ENCODE measurements around the gene AKR1D1. TPM values are rescaled to one million over a fixed set of nuclear protein-coding genes. Genes with fewer than 3 reads are reported as not detected.
A peak's percentile ranks its signal among the peaks of the same experiment; 100 is the strongest.

The AKR1D1 gene
- total and polyA plus RNA-seq, 2 of the 13 experiments (the other 11 are each of a cell fraction or from before 2014, with no cell fraction given) = 6.9 to 37.0 TPM

DNA sequence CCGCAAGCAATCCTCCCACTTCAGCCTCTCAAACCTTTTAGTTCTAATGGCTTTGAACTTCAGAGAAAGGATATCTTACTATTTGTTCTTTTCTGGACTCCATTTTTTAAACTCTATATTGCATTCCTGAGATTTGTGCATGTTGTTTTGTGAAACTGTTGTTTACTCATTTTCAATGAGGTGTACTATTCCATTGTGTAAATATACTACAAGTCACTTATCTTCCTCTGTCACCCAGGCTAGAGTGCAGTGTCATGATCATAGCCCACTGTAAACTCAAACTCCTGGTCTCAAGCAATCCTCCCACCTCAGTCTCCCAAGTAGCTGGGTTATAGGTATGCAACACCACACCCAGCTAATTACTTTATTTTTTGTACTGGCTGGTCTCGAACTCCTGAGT lies 31.4 kb upstream of the AKR1D1 start (continued):
- TF ChIP-seq ELF1 (CRISPR knock-in tag; IDR thresholded peaks at IDR 0.05) (no peak), IKZF4 (CRISPR knock-in tag; IDR thresholded peaks at IDR 0.05; ENCODE audit: borderline replicate concordance, low read depth, not compliant biosample characterization) (no peak), SOX5 (CRISPR knock-in tag; IDR thresholded peaks at IDR 0.05; ENCODE audit: borderline replicate concordance) (0 out of 2 replicates have a peak, but pooled peaks have one; percentile 11), GFI1 (CRISPR knock-in tag; IDR thresholded peaks at IDR 0.05; ENCODE audit: borderline replicate concordance) (peak; percentile 37; the same call in 1 of the 2 replicates), ATM (IDR thresholded peaks at IDR 0.05; ENCODE audit: borderline replicate concordance) (no peak), ZFP1 (CRISPR knock-in tag; IDR thresholded peaks at IDR 0.05) (no peak), CCAR2 (optimal IDR thresholded peaks at IDR 0.05; ENCODE audit: low read depth, low read length) (no peak), ZNF788 (CRISPR knock-in tag; IDR thresholded peaks at IDR 0.05; ENCODE audit: borderline replicate concordance) (no peak), NFKBIZ (CRISPR knock-in tag; IDR thresholded peaks at IDR 0.05) (no peak), KLF12 (CRISPR knock-in tag; IDR thresholded peaks at IDR 0.05; ENCODE audit: borderline replicate concordance) (no peak), TSC22D2 (CRISPR knock-in tag; IDR thresholded peaks at IDR 0.05; ENCODE audit: borderline replicate concordance) (no peak), ZNF598 (CRISPR knock-in tag; IDR thresholded peaks at IDR 0.05; ENCODE audit: borderline replicate concordance) (no peak), MIER3 (CRISPR knock-in tag; IDR thresholded peaks at IDR 0.05; ENCODE audit: borderline replicate concordance) (no peak)
- TF ChIP-seq, protein P1, sequence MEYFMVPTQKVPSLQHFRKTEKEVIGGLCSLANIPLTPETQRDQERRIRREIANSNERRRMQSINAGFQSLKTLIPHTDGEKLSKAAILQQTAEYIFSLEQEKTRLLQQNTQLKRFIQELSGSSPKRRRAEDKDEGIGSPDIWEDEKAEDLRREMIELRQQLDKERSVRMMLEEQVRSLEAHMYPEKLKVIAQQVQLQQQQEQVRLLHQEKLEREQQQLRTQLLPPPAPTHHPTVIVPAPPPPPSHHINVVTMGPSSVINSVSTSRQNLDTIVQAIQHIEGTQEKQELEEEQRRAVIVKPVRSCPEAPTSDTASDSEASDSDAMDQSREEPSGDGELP (IDR thresholded peaks at IDR 0.05; ENCODE audit: borderline replicate concordance, low read depth) = no peak
- TF ChIP-seq, protein P2, sequence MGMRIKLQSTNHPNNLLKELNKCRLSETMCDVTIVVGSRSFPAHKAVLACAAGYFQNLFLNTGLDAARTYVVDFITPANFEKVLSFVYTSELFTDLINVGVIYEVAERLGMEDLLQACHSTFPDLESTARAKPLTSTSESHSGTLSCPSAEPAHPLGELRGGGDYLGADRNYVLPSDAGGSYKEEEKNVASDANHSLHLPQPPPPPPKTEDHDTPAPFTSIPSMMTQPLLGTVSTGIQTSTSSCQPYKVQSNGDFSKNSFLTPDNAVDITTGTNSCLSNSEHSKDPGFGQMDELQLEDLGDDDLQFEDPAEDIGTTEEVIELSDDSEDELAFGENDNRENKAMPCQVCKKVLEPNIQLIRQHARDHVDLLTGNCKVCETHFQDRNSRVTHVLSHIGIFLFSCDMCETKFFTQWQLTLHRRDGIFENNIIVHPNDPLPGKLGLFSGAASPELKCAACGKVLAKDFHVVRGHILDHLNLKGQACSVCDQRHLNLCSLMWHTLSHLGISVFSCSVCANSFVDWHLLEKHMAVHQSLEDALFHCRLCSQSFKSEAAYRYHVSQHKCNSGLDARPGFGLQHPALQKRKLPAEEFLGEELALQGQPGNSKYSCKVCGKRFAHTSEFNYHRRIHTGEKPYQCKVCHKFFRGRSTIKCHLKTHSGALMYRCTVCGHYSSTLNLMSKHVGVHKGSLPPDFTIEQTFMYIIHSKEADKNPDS (CRISPR knock-in tag; IDR thresholded peaks at IDR 0.05) = no peak
- TF ChIP-seq, protein P3, sequence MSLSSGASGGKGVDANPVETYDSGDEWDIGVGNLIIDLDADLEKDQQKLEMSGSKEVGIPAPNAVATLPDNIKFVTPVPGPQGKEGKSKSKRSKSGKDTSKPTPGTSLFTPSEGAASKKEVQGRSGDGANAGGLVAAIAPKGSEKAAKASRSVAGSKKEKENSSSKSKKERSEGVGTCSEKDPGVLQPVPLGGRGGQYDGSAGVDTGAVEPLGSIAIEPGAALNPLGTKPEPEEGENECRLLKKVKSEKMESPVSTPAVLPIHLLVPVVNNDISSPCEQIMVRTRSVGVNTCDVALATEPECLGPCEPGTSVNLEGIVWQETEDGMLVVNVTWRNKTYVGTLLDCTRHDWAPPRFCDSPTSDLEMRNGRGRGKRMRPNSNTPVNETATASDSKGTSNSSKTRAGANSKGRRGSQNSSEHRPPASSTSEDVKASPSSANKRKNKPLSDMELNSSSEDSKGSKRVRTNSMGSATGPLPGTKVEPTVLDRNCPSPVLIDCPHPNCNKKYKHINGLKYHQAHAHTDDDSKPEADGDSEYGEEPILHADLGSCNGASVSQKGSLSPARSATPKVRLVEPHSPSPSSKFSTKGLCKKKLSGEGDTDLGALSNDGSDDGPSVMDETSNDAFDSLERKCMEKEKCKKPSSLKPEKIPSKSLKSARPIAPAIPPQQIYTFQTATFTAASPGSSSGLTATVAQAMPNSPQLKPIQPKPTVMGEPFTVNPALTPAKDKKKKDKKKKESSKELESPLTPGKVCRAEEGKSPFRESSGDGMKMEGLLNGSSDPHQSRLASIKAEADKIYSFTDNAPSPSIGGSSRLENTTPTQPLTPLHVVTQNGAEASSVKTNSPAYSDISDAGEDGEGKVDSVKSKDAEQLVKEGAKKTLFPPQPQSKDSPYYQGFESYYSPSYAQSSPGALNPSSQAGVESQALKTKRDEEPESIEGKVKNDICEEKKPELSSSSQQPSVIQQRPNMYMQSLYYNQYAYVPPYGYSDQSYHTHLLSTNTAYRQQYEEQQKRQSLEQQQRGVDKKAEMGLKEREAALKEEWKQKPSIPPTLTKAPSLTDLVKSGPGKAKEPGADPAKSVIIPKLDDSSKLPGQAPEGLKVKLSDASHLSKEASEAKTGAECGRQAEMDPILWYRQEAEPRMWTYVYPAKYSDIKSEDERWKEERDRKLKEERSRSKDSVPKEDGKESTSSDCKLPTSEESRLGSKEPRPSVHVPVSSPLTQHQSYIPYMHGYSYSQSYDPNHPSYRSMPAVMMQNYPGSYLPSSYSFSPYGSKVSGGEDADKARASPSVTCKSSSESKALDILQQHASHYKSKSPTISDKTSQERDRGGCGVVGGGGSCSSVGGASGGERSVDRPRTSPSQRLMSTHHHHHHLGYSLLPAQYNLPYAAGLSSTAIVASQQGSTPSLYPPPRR (CRISPR knock-in tag; IDR thresholded peaks at IDR 0.05; ENCODE audit: borderline replicate concordance) = peak; percentile 47; the same call in 1 of the 2 replicates
- TF ChIP-seq, protein P4, sequence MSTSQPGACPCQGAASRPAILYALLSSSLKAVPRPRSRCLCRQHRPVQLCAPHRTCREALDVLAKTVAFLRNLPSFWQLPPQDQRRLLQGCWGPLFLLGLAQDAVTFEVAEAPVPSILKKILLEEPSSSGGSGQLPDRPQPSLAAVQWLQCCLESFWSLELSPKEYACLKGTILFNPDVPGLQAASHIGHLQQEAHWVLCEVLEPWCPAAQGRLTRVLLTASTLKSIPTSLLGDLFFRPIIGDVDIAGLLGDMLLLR (CRISPR knock-in tag; IDR thresholded peaks at IDR 0.05) = no peak
- TF ChIP-seq, protein P5, sequence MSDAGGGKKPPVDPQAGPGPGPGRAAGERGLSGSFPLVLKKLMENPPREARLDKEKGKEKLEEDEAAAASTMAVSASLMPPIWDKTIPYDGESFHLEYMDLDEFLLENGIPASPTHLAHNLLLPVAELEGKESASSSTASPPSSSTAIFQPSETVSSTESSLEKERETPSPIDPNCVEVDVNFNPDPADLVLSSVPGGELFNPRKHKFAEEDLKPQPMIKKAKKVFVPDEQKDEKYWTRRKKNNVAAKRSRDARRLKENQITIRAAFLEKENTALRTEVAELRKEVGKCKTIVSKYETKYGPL (CRISPR knock-in tag; IDR thresholded peaks at IDR 0.05) = no peak
- TF ChIP-seq, protein P6, sequence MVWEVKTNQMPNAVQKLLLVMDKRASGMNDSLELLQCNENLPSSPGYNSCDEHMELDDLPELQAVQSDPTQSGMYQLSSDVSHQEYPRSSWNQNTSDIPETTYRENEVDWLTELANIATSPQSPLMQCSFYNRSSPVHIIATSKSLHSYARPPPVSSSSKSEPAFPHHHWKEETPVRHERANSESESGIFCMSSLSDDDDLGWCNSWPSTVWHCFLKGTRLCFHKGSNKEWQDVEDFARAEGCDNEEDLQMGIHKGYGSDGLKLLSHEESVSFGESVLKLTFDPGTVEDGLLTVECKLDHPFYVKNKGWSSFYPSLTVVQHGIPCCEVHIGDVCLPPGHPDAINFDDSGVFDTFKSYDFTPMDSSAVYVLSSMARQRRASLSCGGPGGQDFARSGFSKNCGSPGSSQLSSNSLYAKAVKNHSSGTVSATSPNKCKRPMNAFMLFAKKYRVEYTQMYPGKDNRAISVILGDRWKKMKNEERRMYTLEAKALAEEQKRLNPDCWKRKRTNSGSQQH (CRISPR knock-in tag; IDR thresholded peaks at IDR 0.05; ENCODE audit: low read depth) = no peak

Data from HepG2 (cell line).